HL-60/S4 treated with retinoic acid at 250 ng/mL for 4 days and 3 days (cell line): ENCODE measurements around the gene ABL1.
"Not testable (repeated sequence)": the region's sequence is repeated elsewhere in the genome, so short reads cannot be mapped to it uniquely, and the experiment has no call there.

Experiments
- in situ Hi-C: fragments of 300-500 bp; cut with MboI; formaldehyde crosslinking; loops from 2 replicates; pipeline ENCODE4 v1.7.0; 2022; ENCODE audit warnings: low sequenced_read_pairs

Gene ABL1

DNA sequence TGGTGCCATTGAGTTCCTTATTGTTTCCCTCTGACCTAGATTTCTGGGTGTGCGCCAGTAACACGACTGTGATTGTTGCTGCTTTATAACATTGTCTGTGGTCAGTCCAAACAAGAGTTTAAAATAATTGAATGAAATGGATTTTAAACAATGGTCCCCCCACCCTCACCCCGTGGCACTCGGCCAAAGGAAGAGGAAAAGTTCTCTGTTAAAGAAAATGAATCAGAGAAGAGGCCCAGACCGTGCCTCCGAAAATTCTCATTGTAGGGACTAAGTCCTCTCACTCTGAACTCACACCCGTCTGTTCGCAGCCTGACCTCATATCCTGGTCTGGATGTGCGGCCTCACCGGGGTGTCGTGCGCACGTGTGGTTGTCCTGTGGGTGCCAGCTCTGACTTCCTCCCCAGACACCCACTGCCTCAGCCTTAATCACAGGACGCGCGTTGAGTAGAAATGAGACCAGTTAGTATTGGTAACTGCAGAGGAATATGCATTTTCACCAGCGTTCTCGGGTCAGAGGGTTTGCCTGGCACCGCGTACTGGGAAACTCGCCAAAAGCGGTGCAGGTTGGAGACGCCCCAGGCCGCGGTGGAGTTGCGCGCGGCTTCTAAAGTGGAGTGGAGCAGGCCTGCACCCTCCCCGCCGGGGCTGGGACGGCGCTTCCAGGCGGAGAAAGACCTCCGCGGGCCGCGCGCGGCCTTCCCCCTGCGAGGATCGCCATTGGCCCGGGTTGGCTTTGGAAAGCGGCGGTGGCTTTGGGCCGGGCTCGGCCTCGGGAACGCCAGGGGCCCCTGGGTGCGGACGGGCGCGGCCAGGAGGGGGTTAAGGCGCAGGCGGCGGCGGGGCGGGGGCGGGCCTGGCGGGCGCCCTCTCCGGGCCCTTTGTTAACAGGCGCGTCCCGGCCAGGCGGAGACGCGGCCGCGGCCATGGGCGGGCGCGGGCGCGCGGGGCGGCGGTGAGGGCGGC is at the start of gene ABL1:
Gene ABL1, plus strand, starts transcription at position 884 of the 966 bp plus-strand sequence. CDS start 193 bp downstream, outside the sequence.
- in situ Hi-C loops = no loop called here

DNA sequence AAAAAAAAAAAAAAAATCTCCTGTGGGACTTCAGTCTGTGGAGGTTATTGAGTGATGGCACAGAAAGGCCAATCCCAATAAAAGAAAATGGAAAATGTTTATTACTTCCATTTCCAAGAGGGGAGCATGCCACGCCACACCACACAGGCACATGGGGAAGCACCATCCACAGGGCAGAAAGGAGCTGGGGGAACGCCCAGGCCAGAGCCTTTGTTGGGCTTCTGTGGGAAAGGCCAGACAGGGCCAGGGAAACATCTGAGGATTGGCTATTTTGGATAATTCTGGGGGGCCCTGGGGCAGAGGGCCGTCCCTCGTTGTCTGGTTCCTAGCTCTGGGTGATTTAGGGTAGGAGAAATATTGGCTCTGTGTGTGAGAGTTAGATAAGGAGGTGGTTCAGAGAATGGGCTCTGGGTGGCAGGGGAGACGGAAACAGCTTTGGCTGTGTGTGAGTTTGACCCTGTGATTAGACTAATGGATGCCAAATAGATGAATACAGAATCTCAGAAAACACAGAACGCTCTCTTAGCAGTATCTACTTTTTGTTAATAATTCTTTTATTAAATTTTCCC is 49.0 kb upstream of the ABL1 start:
- in situ Hi-C loops = no loop called here

DNA sequence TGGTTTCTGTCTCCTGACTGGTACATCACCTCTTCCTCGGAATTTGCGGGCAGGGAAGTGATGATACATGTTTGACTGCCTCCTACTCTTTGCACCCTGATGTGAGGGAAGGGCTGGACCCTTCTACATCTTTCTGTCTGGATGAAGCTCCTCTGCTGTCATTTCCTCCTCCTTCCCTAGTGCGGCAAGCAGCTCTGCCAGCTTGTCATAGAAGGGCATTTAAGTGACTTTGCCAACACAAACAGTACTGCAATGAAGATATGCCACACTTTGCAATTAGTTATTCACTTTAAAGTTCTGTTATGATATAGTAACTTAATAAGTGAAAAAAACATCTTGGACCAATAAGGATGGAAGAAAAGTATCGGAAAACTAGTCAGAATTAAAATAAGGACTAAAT is 48.5 kb upstream of the ABL1 start:
- in situ Hi-C loops = no loop called here

DNA sequence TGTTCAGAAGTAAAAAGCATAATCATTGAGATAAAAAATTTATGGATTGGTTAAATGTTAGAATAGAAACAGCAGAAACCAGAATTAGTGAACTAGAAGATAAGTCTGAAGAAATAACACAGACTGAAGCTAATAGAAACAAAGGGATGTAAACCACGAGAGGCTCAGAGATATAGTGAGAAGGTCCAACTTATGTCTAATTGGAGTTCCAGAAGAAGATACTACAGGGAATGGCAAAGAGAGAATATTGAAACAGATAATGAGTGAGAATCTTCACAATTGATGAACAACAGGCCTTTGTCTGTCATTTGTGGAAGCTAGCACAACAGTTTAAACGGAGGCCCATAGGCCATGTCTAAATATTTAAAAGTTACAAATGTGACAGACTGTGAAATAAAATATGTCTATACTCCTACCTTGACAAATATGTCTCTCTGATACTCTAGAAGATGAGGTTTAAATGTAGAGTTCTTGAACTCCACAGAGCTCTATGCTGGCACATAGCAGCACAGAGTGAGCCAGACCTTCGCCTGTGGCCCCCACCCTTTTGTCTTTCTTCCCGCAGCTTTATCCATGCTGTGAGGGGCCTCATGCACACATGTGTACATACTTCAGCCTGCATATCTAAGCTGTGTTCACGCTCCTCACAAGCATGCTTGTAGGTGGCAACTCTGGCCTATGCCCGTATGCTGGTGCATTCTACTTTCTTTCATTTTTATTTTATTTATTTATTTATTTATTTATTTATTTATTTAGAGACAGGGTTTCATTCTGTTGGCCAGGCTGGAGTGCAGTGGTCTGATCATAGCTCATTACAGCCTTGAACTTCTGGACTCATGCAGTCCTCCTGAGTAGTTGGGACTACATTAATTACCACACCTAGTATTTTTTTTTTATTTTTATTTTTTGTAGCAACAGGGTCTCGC is 45.0 kb upstream of the ABL1 start:
- in situ Hi-C loops = no loop called here

DNA sequence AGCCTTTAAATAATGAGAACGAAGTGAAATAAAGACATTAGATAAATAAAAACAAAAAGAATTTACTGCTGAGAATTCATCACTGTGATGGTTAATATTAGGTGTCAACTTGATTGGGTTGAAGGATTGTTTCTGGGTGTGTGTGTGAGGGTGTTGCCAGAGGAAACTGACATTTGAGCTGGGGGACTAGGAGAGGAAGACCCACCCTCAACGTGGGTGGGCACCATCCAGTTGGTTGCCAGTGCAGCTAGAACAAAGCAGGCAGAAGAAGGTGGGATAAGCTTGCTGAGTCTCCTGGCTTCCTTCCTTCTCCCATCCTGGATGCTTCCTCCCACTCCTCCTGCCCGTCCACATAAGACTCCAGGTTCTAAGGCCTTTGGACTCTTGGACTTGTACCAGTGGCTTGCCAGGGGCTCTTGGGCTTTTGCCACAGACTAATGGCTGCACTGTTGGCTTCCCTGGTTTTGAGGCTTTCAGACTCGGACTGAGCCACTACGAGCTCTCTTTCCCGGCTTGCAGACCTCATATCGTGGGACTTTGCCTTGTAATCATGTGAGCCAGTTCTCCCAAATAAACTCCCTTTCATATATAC is 43.7 kb upstream of the ABL1 start:
- in situ Hi-C loops = no loop called here

DNA sequence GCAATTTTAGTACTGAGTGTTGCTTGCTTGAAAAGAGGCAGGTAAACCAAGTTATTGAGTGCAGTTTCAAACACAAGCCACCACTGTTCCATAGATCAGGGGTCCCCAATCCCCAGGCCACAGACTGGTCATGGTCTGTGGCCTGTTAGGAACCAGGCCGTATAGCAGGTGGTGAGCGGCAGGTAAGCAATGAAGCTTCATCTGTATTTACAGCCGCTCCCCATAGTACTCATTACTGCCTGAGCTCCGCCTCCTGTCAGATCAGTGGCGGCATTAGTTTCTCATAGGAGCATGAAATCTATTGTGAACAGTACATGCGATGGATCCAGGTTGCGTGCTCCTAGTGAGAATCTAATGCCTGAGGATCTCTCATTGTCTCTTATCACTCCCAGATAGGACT is 41.5 kb upstream of the ABL1 start:
- in situ Hi-C loops = no loop called here

DNA sequence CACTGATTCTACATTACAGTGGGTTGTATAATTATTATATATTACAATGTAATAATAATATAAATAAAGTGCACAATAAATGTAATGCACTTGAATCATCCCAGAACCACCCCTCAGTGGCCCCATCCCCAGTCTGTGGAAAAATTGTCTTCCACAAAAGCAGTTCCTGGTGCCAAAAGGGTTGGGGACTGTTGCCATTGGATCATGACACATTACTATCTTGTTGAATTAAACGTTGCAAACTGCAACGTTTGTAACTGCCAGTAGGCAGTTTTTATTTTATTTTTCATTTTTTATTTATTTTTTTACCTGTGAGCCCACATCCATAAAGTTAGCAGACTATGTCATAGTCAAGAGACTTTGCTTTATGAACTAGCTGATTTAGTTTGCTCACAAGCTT is 41.0 kb upstream of the ABL1 start:
- in situ Hi-C loops = not testable (repeated sequence)

DNA sequence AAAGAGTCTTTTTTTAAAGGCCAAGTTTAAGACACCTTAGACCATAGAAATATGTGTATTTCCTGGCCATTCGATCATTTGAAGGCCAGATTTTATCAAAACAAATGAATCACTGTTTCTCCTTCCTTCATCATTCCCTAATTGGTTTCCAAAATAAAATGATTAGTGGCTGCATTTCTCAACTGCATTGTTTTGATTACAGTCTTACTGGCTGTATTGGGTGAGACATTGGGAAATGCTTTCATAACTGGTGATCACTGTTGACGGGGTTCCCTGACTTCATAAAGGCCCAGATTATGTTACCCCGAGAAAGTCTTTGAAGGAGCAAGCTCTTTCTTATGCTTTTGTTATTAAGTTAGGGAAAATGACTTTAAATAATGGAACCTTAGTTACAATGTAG is 40.6 kb upstream of the ABL1 start:
- in situ Hi-C loops = not testable (repeated sequence)

DNA sequence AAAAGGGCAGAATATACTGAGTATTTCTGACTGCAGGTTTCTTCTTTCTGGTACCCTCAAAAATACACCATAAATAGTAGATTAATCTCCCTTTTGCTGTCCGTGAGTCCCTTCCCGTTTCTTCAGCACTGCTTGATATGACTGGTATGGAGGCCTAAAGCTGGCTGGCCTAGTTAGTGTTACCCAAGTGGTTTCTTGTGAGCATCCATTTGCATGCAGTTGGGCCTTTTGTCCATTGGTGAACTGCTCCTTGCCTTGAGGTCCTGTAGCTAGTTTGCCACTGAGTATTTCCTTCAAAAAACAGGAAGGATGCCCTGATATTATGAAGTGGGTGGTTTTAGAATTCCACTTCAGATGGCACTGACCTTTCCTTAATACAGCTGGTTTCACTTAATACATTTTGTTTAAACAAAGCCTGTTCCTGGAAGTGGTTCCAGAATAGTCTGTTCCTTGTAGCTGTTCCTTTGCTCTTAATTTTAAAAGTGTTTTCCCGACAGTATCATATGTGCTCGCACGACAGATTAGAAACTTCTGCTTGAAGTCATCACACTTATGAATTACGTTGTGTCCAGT is 40.0 kb upstream of the ABL1 start:
- in situ Hi-C loops = no loop called here

DNA sequence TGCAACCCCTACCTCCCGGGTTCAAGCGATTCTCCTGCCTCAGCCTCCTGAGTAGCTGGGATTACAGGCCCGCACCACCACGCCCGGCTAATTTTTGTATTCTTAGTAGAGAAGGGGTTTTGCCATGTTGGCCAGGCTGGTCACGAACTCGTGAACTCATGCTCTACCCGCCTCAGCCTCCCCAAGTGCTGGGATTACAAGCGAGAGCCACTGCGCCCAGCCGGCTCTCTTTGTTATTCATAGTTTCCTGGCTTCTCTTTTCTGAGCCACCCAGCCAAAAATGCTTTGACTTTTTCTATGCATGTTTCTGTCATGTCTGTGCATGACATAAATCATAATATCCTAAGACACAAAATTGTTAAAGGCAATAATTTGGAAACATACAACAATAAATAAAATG is 31.9 kb upstream of the ABL1 start:
- in situ Hi-C loops = loop anchor here (25.0 kb wide), 1 partner anchor 109 kb away; no protein-coding TSS in a partner anchor

DNA sequence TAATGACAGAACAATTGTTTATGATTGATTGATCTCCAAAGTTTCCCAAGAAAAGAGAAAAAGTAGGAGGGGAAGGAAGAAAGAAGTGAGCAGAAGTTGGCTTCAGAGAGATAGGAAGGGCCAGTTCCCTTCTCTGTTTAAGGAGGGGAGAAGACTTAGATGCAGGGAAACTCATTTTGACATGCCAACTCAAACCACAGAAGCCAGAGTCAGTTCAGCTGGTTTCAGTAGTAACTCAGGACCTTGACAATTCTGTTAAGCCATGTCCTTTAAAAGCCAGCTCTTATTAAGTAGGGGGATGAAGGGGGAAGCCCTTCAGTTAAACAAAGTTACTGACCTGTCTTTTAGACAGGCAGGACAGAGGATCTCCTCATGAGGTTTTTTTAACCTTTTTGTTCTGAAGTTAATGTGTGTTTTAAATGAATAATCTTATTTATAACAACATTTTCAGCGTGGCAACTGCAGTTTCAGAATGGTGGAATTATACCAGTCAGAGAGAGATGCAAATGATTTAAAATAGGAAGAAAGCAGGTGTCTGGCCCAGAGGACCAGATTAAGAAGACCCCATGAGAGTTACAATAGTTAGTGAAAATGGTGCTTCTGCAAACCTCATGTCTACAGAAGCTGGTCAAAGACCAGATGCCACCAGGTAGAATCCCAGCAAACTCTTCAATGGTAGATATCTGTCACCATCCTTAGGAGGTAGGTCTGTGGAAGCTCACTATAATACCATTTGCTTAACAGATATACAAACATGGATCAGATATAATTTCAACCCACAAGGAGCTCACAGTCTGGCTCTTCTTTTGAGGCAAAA is 29.3 kb upstream of the ABL1 start:
- in situ Hi-C loops = loop anchor here (25.0 kb wide), 1 partner anchor 107 kb away; no protein-coding TSS in a partner anchor

DNA sequence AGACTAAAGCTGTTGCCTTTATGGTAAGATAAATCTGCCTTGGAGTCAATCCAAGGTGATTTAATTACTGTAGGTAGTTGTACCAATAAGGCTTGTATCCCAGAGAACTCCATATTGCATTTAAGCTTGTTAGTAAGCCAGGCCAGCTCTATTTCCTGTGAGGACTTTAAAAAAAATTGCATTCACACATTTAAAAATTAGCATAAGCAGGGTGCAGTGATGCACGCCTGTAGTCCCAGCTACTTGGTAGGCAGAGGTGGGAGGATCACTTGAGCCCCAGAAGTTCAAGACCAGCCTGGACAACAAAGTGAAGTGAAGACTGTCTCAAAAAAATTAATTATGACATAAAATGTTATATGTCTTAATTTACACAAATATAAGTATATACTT is 28.7 kb upstream of the ABL1 start:
- in situ Hi-C loops = loop anchor here (25.0 kb wide), 1 partner anchor 106 kb away; no protein-coding TSS in a partner anchor

DNA sequence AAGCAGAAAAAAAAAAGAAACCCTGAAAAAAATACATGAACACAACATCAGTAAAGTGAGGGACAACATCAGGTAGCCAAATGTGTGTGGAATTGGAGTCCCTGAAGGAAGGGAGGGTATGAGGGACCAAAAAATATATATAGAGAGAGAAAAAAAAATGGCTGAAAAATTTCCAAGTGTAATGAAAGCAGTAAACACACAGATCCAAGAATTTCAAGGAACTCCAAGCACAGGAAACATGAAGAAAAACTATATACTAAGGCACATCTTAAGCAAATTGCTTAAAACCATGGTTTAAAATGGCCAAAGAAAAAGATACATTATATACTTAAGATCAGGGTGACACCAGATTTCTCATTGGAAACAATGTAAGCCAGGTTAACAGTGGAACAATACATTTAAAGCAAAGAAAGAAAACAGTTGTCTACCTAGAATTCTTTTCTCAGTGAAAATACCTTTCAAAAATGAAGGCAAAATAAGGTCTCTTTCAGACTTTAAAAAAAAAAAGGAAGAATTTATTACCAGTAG is 24.4 kb upstream of the ABL1 start:
- in situ Hi-C loops = loop anchor here (25.0 kb wide), 1 partner anchor 102 kb away; no protein-coding TSS in a partner anchor

DNA sequence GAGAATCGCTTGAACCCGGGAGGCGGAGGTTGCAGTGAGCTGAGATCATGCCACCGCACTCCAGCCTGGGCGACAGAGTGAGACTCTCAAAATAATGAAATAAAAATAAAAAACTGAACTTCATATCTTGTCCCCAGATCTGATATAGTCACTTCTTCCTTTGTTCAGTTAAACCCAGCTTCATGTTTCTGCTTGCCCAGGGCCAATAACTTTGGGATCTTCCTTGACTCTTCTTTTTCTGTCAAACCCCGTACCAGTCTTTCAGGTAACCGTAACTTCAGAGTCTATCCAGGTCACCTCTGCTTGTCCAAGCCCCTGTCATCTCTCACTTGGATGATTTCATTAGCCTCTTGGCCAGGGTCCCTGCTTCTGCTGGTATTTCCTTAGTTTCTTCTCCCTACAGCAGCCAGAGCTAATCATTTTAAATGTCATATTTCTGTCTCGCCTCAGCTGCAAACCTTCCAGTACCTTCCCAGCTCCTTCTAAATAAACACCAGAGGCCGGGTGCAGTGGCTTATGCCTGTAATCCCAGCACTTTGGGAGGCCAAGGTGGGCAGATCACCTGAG is 19.7 kb upstream of the ABL1 start:
- in situ Hi-C loops = loop anchor here (25.0 kb wide), 1 partner anchor 97 kb away; no protein-coding TSS in a partner anchor

DNA sequence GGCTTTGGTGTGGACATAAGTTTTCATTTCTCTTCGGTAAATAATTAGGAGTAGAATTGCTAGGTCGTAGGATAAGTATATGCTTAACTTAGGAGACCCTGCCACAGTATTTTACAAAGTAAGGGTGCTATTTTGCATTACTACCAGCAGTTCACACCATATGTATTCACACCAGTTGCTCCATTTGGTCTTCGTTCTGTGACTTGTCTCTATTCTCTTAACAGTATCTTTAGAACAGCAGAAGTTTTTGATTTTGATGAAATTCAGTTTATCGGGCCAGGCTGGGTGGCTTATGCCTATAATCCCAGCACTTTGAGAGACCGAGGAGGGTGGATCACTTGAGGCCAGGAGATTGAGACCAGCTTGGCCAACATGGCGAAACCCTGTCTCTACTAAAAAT is 17.1 kb upstream of the ABL1 start:
- in situ Hi-C loops = loop anchor here (25.0 kb wide), 1 partner anchor 94 kb away; no protein-coding TSS in a partner anchor

DNA sequence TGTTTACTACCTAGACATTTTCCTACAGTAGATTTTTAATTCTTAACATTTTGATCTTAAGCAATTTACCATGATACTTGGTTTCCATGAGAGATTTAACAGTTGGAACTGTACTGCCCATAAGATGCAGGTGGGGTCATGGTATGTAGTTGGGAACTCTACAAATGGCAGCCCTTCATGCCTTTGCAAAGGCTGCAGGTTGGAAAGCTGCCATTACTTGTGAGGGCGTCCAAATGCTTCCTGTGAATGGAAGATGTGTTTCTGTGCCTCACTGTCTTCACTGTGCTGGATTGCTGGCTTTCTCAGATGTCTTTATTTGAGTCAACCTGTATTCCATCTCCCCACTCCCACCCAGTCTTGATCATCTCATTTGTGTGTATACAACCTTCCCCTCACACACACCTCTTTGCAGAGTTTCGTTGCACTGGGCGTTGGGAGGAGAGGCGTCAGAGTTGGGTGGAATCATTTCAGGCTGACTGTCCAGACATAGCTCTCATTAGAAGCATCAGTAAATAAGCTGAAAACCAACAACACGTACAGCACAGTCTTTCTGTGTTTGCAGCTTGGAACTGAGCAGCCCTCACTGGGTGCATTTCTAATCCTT is 14.8 kb upstream of the ABL1 start:
- in situ Hi-C loops = loop anchor here (25.0 kb wide), 1 partner anchor 92 kb away; no protein-coding TSS in a partner anchor

DNA sequence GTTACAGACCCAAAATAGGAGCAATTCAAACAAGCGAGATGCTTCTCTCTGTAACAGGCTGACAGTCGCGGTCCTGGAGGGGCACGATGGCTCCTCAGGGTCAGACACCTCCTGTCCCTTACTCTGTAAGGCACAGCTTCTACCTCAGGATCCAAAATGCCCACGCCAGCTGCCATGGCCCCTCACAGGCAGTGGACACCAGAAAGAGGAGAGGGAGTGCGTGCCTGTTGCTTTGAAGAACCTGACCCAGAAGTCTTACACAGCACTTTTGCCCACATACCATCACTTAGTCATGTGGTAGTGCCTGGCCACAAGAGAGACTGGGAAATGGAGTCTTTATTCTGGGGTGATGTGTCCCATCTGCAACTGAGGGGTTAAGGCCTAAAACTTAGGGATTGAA is 11.6 kb upstream of the ABL1 start:
- in situ Hi-C loops = loop anchor here (25.0 kb wide), 1 partner anchor 89 kb away; no protein-coding TSS in a partner anchor

DNA sequence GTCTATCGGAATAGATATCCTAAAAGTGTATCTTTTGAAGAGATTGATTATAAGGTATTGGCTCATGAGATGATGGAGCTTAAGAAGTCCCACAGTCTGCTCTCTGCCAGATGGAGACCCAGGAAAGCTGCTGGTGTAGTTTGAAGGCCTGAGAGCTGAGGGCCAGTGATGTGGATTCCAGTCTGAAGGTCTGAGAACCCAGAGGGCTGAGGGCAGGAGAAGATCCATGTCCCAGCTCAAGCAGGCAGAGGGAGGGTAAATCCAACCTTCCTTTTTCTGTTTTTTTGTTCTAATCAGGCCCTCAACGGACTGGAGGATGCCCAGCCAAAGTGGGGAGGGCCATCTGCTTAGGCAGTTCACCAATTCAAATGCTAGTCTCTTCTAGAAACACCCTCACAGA is 11.0 kb upstream of the ABL1 start:
- in situ Hi-C loops = loop anchor here (25.0 kb wide), 1 partner anchor 88 kb away; no protein-coding TSS in a partner anchor
